Esophagus (tissue), 2 donors: Measurements from ENCODE around the gene ARR3. TPM values are rescaled to one million over a fixed set of nuclear protein-coding genes. Genes with fewer than 3 reads are reported as not detected.
"Not testable (repeated sequence)": the region's sequence is repeated elsewhere in the genome, so short reads cannot be mapped to it uniquely, and the experiment has no call there.

Experiments used
- H3K27ac ChIP-seq, 2 donors: one replicate each; pipeline ENCODE4 v1.5.1; 2013; ENCODE audit warnings: low read depth in 2 of 2, mild to moderate bottlenecking in 2 of 2, inconsistent platforms in 1 of 2, low read length in 1 of 2, moderate library complexity in 1 of 2
- H3K27me3 ChIP-seq, 2 donors: one replicate each; pipeline ENCODE4 v1.6.1; 2013; ENCODE audit warnings: low read length in 2 of 2, control low read depth in 1 of 2, mild to moderate bottlenecking in 1 of 2; ENCODE audit not compliant: insufficient read depth in 2 of 2, control insufficient read depth in 1 of 2
- H3K36me3 ChIP-seq, 2 donors: one replicate each; pipeline ENCODE4 v1.6.1; 2013; ENCODE audit warnings: low read length in 1 of 2; ENCODE audit not compliant: control insufficient read depth in 2 of 2, insufficient read depth in 2 of 2
- H3K4me1 ChIP-seq, 2 donors: one replicate each; pipeline ENCODE4 v1.6.1; 2013; ENCODE audit warnings: low read length in 1 of 2; ENCODE audit not compliant: control insufficient read depth in 2 of 2, insufficient read depth in 2 of 2
- H3K4me3 ChIP-seq, 2 donors: one replicate each; pipeline ENCODE4 v1.5.1; 2013; ENCODE audit warnings: low read length in 2 of 2, mild to moderate bottlenecking in 2 of 2, low read depth in 1 of 2, moderate library complexity in 1 of 2
- H3K9me3 ChIP-seq, 2 donors: one replicate each; pipeline ENCODE4 v1.6.1; 2013; ENCODE audit warnings: mild to moderate bottlenecking in 2 of 2, low read depth in 1 of 2, low read length in 1 of 2, moderate library complexity in 1 of 2; ENCODE audit not compliant: control insufficient read depth in 2 of 2, insufficient read depth in 1 of 2
- WGBS, 2 donors: extraction: QIAGEN DNeasy Blood & Tissue Kit; methylation state at CpG; one replicate each; pipeline ENCODE4 v1.1.7; 2013; 5-methylcytosine and 5-hydroxymethylcytosine counted together
- polyA plus RNA-seq, 2 donors: library from polyadenylated mRNA; stranded (reverse); fragments of 200-250 nt; gene quantifications; one replicate each; pipeline ENCODE4 v1.2.3, GENCODE V29; 2013
- donor health status: healthy with polysubstance abuse.
- donor health status: Bipolar disorder and iron deficiency.

ARR3 gene
- polyA plus RNA-seq, 2 donors, result not detected

DNA sequence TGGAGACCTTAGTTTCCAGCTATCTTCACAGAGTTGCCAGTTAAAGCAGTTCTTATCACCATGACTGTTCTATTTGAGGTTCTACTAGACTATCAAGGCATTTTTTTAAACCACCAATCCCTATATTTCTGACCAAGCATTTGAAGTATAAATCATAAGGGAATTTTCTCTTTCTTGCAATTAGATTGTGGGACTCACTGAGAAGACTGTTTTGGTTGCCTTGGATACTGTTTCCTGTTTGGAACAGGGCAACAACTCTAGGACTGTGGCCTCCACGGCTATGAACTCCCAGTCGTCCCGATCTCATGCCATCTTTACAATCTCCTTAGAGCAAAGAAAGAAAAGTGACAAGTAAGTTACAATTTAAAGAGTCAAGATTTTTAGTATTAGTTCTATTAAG, 33.6 kb downstream of the ARR3 start:
- 38 to 74% methylated on average over 3 of the region's 3 CpGs for WGBS, 2 donors
- Histone ChIP-seq H3K9me3 (no peaks in the 10 kb centered on the region), H3K27me3 (no peaks in the 10 kb centered on the region), H3K36me3 (no peaks in the 10 kb centered on the region), H3K27ac (no peak overlapping the region), H3K4me1 (no peaks in the 10 kb centered on the region), H3K4me3 (no peak overlapping the region)

- 83 to 88% methylated on average over 1 of the region's 1 CpG for WGBS, 2 donors
- Histone ChIP-seq H3K9me3 (no peaks in the 10 kb centered on the region), H3K4me1 (no peaks in the 10 kb centered on the region), H3K36me3 (no peaks in the 10 kb centered on the region), H3K27me3 (no peaks in the 10 kb centered on the region), H3K27ac (no peak overlapping the region), H3K4me3 (no peak overlapping the region)
Measured at GRCh38 chrX:70313503-70313902, 45.4 kb downstream of the ARR3 start.

GRCh38 chrX:70322784-70323183, 54.6 kb downstream of the ARR3 start:
- no peaks in the 10 kb centered on the region for H3K9me3 ChIP-seq
- H3K36me3 ChIP-seq, result no peaks in the 10 kb centered on the region
- H3K27ac ChIP-seq, result no peak overlapping the region
- H3K4me3 ChIP-seq, result no peak overlapping the region
- WGBS, 2 donors, result 90 to 99% methylated on average over 4 of the region's 4 CpGs
- H3K4me1 ChIP-seq, result no peaks in the 10 kb centered on the region
- no peaks in the 10 kb centered on the region for H3K27me3 ChIP-seq

DNA sequence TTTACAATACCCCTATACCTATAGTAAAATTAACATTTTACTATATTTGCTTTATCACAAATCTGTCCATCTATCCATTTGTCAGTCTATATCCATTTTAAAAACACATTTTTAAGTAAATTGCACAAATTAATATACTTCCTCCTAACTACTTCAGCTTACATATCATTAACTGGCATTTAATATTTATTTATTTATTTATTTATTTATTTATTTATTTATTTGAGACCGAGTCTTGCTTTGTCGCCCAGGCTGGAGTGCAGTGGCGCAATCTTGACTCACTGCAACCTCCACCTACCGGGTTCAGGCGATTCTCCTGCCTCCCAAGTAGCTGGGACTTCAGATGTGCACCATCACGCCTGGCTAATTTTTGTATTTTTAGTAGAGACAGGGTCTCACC, 55.5 kb downstream of the ARR3 start:
- H3K4me1 ChIP-seq, H3K9me3 ChIP-seq, H3K36me3 ChIP-seq, H3K27me3 ChIP-seq, H3K4me3 ChIP-seq, H3K27ac ChIP-seq: not testable (repeated sequence)
- 97 to 98% methylated on average over 6 of the region's 6 CpGs for WGBS, 2 donors

DNA sequence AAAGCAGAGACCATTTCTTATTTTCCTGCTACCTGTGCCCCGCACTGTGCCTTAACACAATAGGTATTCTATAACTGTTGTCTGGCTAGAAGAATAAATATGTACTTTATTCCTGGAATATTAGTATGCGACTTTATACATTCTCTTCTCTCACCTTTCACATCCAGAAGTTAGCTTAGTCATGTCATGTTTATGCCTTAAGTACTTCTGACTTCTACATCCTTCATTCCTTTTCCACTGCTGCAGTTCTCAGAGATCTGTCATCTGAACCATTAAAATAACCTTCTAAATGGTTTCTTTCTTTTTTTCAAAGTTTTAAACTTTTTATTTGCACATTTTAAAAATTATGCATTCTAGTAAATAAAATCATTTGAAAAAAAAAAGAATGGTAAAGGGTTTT, 56.2 kb downstream of the ARR3 start:
- no peak overlapping the region for H3K27ac ChIP-seq
- no peaks in the 10 kb centered on the region for H3K9me3 ChIP-seq
- WGBS, 2 donors, result 88 to 93% methylated on average over 2 of the region's 2 CpGs
- no peak overlapping the region for H3K4me3 ChIP-seq
- H3K4me1 ChIP-seq, result no peaks in the 10 kb centered on the region
- H3K27me3 ChIP-seq, result no peaks in the 10 kb centered on the region
- H3K36me3 ChIP-seq, result no peaks in the 10 kb centered on the region

DNA sequence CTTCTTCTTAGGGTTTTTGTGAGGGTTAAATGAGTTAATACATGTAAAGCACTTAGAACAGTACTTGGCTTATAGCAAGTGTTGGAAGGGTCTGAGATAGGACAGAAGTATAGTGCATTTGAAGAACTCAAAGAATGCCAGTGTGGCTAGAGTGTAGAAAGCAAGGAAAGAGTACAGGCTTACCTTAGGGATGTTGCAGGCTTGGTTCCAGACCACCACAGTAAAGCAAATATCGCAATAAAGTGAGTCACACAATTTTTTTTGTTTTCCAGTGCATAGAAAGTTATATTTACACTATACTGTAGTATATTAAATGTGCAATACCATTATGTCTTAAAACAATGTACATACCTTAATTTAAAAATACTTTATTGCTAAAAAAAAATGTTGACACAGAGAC, 63.0 kb downstream of the ARR3 start:
- Histone ChIP-seq H3K27me3 (no peaks in the 10 kb centered on the region), H3K4me3 (no peak overlapping the region), H3K4me1 (no peaks in the 10 kb centered on the region), H3K36me3 (no peaks in the 10 kb centered on the region), H3K9me3 (no peaks in the 10 kb centered on the region), H3K27ac (no peak overlapping the region)
- 67 to 97% methylated on average over 1 of the region's 1 CpG for WGBS, 2 donors

Other genes starting within 250 kb of the ARR3 start
- gene AWAT2, start 218.4 kb upstream of the ARR3 start, polyA plus RNA-seq, result not detected
- gene OTUD6A, start 205.9 kb upstream of the ARR3 start, polyA plus RNA-seq, result not detected
- 10 to 100 TPM; 25.2 to 45.4 TPM for gene IGBP1, start 134.9 kb upstream of the ARR3 start, polyA plus RNA-seq
- gene DGAT2L6, start 90.9 kb upstream of the ARR3 start, polyA plus RNA-seq, result not detected
- gene AWAT1, start 33.7 kb upstream of the ARR3 start, polyA plus RNA-seq, result not detected
- under 1 TPM in 1 of 2 donors, not detected in 1; 0.06 TPM for gene P2RY4, start 8.1 kb upstream of the ARR3 start, polyA plus RNA-seq
- not detected for gene RAB41, start 13.8 kb downstream of the ARR3 start, polyA plus RNA-seq
- 10 to 100 TPM; 54.2 to 78.0 TPM for gene PDZD11, start 21.6 kb downstream of the ARR3 start, polyA plus RNA-seq
- 1 to 10 TPM; 1.7 to 3.5 TPM for gene KIF4A, start 21.8 kb downstream of the ARR3 start, polyA plus RNA-seq
- under 1 TPM; 0.28 to 0.34 TPM for gene GDPD2, start 155.0 kb downstream of the ARR3 start, polyA plus RNA-seq
- gene DLG3, start 176.5 kb downstream of the ARR3 start, polyA plus RNA-seq, result 10 to 100 TPM; 13.8 to 19.0 TPM